Parathyroid adenoma (tissue), 2 donors: ENCODE data around the gene NFKBIL1.
A peak's percentile ranks its signal among the peaks of the same experiment; 100 is the strongest.

ENCODE experiments used
- H2AFZ ChIP-seq: fragments of 300-600 bp; sonication (generic); one replicate; pipeline ENCODE4 v1.7.0; 2017; ENCODE audit warnings: antibody characterized with exemption, mild to moderate bottlenecking
- H3K27ac ChIP-seq: fragments of 300-600 bp; sonication (generic); one replicate; pipeline ENCODE4 v1.7.0; 2017
- H3K27me3 ChIP-seq: fragments of 300-600 bp; sonication (generic); one replicate; pipeline ENCODE4 v1.7.0; 2017; ENCODE audit warnings: low read length; ENCODE audit not compliant: control insufficient read depth, insufficient read depth
- H3K36me3 ChIP-seq: fragments of 300-600 bp; sonication (generic); one replicate; pipeline ENCODE4 v1.7.0; 2017; ENCODE audit warnings: low read length; ENCODE audit not compliant: control insufficient read depth, insufficient read depth
- H3K4me1 ChIP-seq: fragments of 300-600 bp; sonication (generic); one replicate; pipeline ENCODE4 v1.7.0; 2017; ENCODE audit warnings: control low read depth
- H3K4me2 ChIP-seq: fragments of 300-600 bp; sonication (generic); one replicate; pipeline ENCODE4 v1.7.0; 2017; ENCODE audit warnings: low read length
- H3K4me3 ChIP-seq: fragments of 300-600 bp; sonication (generic); one replicate; pipeline ENCODE4 v1.7.0; 2017; ENCODE audit warnings: low read depth, low read length
- H3K79me2 ChIP-seq: fragments of 300-600 bp; sonication (generic); one replicate; pipeline ENCODE4 v1.7.0; 2017; ENCODE audit warnings: control low read depth
- H3K9ac ChIP-seq: fragments of 300-600 bp; sonication (generic); one replicate; pipeline ENCODE4 v1.7.0; 2017; ENCODE audit warnings: mild to moderate bottlenecking
- H3K9me3 ChIP-seq: fragments of 300-600 bp; sonication (generic); one replicate; pipeline ENCODE4 v1.7.0; 2017; ENCODE audit warnings: low read length; ENCODE audit not compliant: control insufficient read depth
- CTCF ChIP-seq: fragments of 300-600 bp; sonication (generic); IDR thresholded peaks from one replicate; pipeline ENCODE4 v1.7.0; 2017; ENCODE audit warnings: antibody characterized with exemption, mild to moderate bottlenecking
- donor health status: primary hyperparathyroidism.

NFKBIL1 gene

GRCh38 chr6:31543639-31544038 lies 3.8 kb upstream of the NFKBIL1 start:
- peak overlapping the region; percentile 92 for H3K27ac ChIP-seq

DNA sequence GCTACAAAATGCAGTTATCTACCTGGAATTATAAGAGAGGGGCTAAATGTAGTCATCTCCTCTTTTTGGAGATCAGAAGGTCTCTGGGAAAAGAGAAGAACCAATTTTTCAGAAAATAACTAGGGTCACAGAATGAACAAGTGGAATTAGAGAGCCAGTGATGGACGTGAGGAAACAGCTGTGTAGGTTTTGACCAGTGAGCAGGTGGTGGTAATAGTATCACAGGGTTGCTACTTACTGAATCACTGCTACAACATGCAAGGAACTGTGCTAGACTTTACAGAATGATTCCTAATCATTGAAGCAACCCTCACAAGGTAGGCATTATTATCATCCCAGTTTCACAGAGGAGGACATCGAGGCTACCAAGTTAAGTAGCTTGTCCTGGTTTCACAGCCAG lies 2.7 kb upstream of the NFKBIL1 start:
- no peak overlapping the region for H2AFZ ChIP-seq
- H3K79me2 ChIP-seq, result peaks cover 38% of the 10 kb centered on the region
- H3K4me3 ChIP-seq, result no peak overlapping the region
- H3K27me3 ChIP-seq, result no peaks in the 10 kb centered on the region
- H3K27ac ChIP-seq, result no peak overlapping the region
- H3K4me2 ChIP-seq, result no peak overlapping the region
- no peaks in the 10 kb centered on the region for H3K9me3 ChIP-seq
- no peaks in the 10 kb centered on the region for H3K36me3 ChIP-seq
- TF ChIP-seq CTCF, result no peak
- H3K9ac ChIP-seq, result no peak overlapping the region
- H3K4me1 ChIP-seq, result peaks cover 24% of the 10 kb centered on the region

More at GRCh38 chr6:31543639-31544038, 3.8 kb upstream of the NFKBIL1 start:
- Histone ChIP-seq H3K4me1 (peaks cover 22% of the 10 kb centered on the region), H3K4me3 (no peak overlapping the region), H2AFZ (no peak overlapping the region), H3K9ac (no peak overlapping the region), H3K36me3 (no peaks in the 10 kb centered on the region), H3K4me2 (no peak overlapping the region), H3K79me2 (peaks cover 47% of the 10 kb centered on the region), H3K27me3 (no peaks in the 10 kb centered on the region), H3K9me3 (no peaks in the 10 kb centered on the region)
- TF ChIP-seq CTCF, result no peak

- H2AFZ ChIP-seq, result no peak overlapping the region
- H3K4me3 ChIP-seq, result no peak overlapping the region
- H3K36me3 ChIP-seq, result no peaks in the 10 kb centered on the region
- H3K9me3 ChIP-seq, result no peaks in the 10 kb centered on the region
- H3K4me1 ChIP-seq, result peaks cover 18% of the 10 kb centered on the region
- no peak for TF ChIP-seq CTCF
- H3K79me2 ChIP-seq, result peaks cover 32% of the 10 kb centered on the region
- no peak overlapping the region for H3K27ac ChIP-seq
- no peak overlapping the region for H3K4me2 ChIP-seq
- no peak overlapping the region for H3K9ac ChIP-seq
- H3K27me3 ChIP-seq, result no peaks in the 10 kb centered on the region
Measured at GRCh38 chr6:31545291-31545690, 2.1 kb upstream of the NFKBIL1 start.

DNA sequence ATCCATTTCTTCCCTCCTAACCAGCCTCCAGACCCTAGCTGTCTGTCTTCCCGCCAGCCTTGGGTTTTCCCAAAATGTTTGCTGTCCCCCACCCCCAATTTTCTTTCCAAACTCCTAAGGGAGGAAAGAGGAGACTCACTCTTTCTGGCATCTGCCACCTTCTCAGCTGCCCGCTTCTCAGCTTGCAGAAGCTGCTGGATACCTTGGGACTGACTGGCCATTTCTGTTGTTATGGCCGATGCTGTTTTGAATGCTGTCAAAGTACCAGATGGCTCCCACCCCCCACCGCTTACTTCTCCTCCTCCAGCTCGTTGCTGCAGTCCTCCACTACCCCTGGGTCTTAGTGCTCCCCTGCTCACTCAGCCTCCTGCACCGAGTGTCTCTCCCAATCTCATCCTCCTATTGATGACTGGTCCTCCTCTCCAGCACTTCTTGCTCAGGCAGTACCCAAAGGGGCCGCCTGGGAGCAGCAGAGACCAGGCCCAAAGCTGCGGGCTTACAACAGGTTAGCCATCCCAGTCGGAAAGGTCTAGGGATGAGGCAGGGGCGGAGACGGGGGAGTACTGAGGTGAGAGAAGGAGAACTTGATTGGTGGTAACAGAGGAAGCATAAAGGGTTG lies 960 bp upstream of the NFKBIL1 start, which contains the start of gene ATP6V1G2:
TSS of gene ATP6V1G2 (minus strand) at position 270 of the 619 bp plus-strand sequence. CDS start at position 221, 49 bp downstream.
- Histone ChIP-seq H3K4me2 (peak within 1 kb of the TSS; percentile 92), H3K27me3 (no peaks in the 10 kb centered on the region), H3K4me1 (peaks cover 15% of the 10 kb centered on the region), H3K9ac (no peak within 1 kb of the TSS), H3K27ac (peak within 1 kb of the TSS; percentile 80), H3K79me2 (peaks cover 21% of the 10 kb centered on the region), H3K9me3 (no peaks in the 10 kb centered on the region), H3K4me3 (peak within 1 kb of the TSS; percentile 88), H3K36me3 (no peaks in the 10 kb centered on the region), H2AFZ (peak within 1 kb of the TSS; percentile 77)
- peak; percentile 99 for TF ChIP-seq CTCF
